Mucosa of stomach (tissue), 1 donor: ENCODE results near the gene FAM163B.

ENCODE experiments used
- H3K27me3 ChIP-seq: one replicate; pipeline ENCODE4 v1.7.0; 2013; ENCODE audit warnings: mild to moderate bottlenecking, low read length; ENCODE audit not compliant: control insufficient read depth, insufficient read depth
- H3K36me3 ChIP-seq: one replicate; pipeline ENCODE4 v1.7.0; 2013; ENCODE audit warnings: low read length; ENCODE audit not compliant: control insufficient read depth, insufficient read depth
- H3K4me1 ChIP-seq: one replicate; pipeline ENCODE4 v1.7.0; 2013; ENCODE audit warnings: mild to moderate bottlenecking, low read length; ENCODE audit not compliant: control insufficient read depth, insufficient read depth
- H3K4me3 ChIP-seq: one replicate; pipeline ENCODE4 v1.7.0; 2013; ENCODE audit warnings: low read length
- H3K9ac ChIP-seq: one replicate; pipeline ENCODE4 v1.7.0; 2013; ENCODE audit warnings: mild to moderate bottlenecking, low read length, moderate library complexity
- H3K9me3 ChIP-seq: one replicate; pipeline ENCODE4 v1.7.0; 2013; ENCODE audit warnings: mild to moderate bottlenecking, low read length, moderate library complexity; ENCODE audit not compliant: control insufficient read depth
- donor health status: Pancreatic carcinoma.

FAM163B gene

GRCh38 chr9:133602277-133602676 is 6.9 kb downstream of the FAM163B start:
- Histone ChIP-seq H3K4me1 (no peaks in the 10 kb centered on the region), H3K27me3 (peaks cover 19% of the 10 kb centered on the region), H3K36me3 (no peaks in the 10 kb centered on the region), H3K9me3 (peaks cover 4% of the 10 kb centered on the region), H3K9ac (no peak overlapping the region), H3K4me3 (no peak overlapping the region)

- Histone ChIP-seq H3K27me3 (peaks cover 19% of the 10 kb centered on the region), H3K4me1 (no peaks in the 10 kb centered on the region), H3K9me3 (peaks cover 4% of the 10 kb centered on the region), H3K36me3 (no peaks in the 10 kb centered on the region), H3K4me3 (no peak overlapping the region), H3K9ac (no peak overlapping the region)
Observed at GRCh38 chr9:133601746-133602145, 7.4 kb downstream of the FAM163B start.

DNA sequence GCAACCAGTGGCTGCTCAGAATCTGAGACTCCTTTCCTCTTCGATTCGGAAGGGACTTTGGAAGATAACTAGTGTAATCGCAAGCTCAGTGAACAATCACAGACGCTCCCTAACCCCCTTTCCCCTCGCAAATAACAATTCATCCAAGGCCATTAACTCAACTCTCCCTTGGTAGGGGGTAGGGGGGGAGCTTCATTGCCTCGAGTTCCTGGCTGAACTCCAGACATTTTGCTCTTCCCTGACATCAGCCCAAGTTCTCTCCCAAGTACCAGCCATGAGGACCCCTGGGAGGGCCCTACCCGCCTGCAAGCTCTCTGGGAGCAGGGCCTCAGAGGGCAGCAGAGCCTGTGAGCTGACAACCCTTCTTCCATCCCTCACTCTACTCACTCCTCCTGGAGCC is 8.4 kb downstream of the FAM163B start:
- H3K4me1 ChIP-seq, result no peaks in the 10 kb centered on the region
- H3K9ac ChIP-seq, result no peak overlapping the region
- peaks cover 14% of the 10 kb centered on the region for H3K27me3 ChIP-seq
- H3K36me3 ChIP-seq, result no peaks in the 10 kb centered on the region
- H3K9me3 ChIP-seq, result peaks cover 4% of the 10 kb centered on the region
- H3K4me3 ChIP-seq, result no peak overlapping the region

GRCh38 chr9:133599470-133600173 is 9.6 kb downstream of the FAM163B start:
- peaks cover 4% of the 10 kb centered on the region for H3K9me3 ChIP-seq
- H3K9ac ChIP-seq, result no peak overlapping the region
- H3K36me3 ChIP-seq, result no peaks in the 10 kb centered on the region
- no peaks in the 10 kb centered on the region for H3K4me1 ChIP-seq
- H3K4me3 ChIP-seq, result no peak overlapping the region
- peaks cover 7% of the 10 kb centered on the region for H3K27me3 ChIP-seq

DNA sequence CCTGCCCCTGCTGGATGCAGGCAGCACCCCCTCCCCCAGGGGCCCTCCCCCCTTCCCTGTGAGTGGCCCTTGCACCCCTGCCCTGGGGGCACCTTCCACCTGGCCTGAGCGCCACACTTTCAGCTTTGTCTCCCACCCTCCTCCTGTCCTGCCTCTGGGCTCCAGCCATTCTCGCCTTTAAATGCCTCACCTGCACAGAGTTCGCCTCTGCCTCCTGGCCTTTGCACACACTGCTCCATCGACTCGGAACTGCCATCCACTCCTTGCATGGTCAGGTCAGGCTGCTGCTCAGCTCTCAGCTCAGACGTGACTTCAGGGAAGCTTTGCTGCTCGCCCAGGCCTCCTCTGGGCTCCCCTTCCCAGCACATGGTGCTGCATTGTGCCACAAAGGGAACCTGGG is 10.2 kb downstream of the FAM163B start:
- no peaks in the 10 kb centered on the region for H3K36me3 ChIP-seq
- H3K4me3 ChIP-seq, result no peak overlapping the region
- H3K9me3 ChIP-seq, result peaks cover 4% of the 10 kb centered on the region
- no peak overlapping the region for H3K9ac ChIP-seq
- H3K4me1 ChIP-seq, result no peaks in the 10 kb centered on the region
- H3K27me3 ChIP-seq, result peaks cover 7% of the 10 kb centered on the region

DNA sequence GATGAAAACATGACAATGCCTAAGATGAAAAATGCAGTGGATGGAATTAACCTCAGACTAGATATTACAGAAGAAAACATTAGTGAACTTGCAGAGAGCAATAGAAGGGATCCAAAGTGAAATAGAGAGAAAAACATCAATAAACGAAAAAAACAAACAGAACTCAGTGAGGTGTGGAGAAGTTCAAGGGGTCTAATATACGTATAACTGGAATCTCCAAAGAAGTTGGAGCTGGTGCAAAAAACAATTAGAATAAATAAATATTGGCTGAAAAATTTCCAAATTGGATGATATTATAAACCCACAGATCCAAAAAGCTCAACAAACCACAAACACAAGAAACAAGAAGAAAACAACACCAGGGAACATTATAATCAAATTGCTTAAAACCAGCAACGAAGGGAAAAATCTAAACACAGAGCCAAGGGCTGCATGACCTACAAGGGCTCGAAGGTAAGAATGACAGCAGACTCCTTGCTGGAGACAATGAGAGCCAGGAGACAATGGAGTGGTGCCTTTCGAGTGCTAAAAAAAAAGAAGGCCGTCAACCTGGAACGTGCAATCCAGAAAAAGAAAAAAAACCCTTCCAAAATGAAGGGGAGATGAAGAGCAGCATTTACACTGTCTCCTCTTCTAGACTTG is 11.8 kb downstream of the FAM163B start:
- H3K36me3 ChIP-seq, result no peaks in the 10 kb centered on the region
- no peak overlapping the region for H3K9ac ChIP-seq
- H3K9me3 ChIP-seq, result peaks cover 4% of the 10 kb centered on the region
- H3K4me3 ChIP-seq, result no peak overlapping the region
- no peaks in the 10 kb centered on the region for H3K4me1 ChIP-seq
- H3K27me3 ChIP-seq, result no peaks in the 10 kb centered on the region

DNA sequence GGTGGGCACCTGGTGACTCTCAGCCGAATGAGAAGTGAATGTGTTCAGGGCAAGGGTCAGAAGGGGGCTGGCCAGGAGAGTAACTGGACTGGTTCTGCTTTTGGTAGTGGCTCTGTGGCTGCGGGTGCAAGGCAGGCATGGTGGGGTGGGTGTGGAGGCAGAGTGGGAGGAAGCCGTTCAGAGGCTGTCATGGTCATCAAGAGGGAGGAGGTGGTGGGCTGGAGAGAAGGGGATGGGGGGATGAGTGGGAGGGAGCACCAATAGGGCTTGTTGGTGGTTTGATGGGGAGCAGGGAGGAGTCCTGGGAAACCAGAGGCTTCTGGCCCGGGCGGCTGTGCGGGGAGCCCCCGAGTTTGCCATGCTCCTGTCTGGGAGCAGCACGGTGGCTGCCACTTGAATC is 13.3 kb downstream of the FAM163B start:
- Histone ChIP-seq H3K9ac (no peak overlapping the region), H3K4me1 (no peaks in the 10 kb centered on the region), H3K4me3 (no peak overlapping the region), H3K27me3 (no peaks in the 10 kb centered on the region), H3K36me3 (no peaks in the 10 kb centered on the region), H3K9me3 (peaks cover 4% of the 10 kb centered on the region)

- no peaks in the 10 kb centered on the region for H3K27me3 ChIP-seq
- H3K36me3 ChIP-seq, result no peaks in the 10 kb centered on the region
- H3K4me3 ChIP-seq, result no peak overlapping the region
- no peaks in the 10 kb centered on the region for H3K4me1 ChIP-seq
- H3K9ac ChIP-seq, result no peak overlapping the region
- H3K9me3 ChIP-seq, result peaks cover 4% of the 10 kb centered on the region
Observed at GRCh38 chr9:133594310-133594709, 14.9 kb downstream of the FAM163B start.

GRCh38 chr9:133593587-133594253 is 15.5 kb downstream of the FAM163B start:
- Histone ChIP-seq H3K4me3 (no peak overlapping the region), H3K9me3 (peaks cover 4% of the 10 kb centered on the region), H3K4me1 (no peaks in the 10 kb centered on the region), H3K9ac (no peak overlapping the region), H3K27me3 (no peaks in the 10 kb centered on the region), H3K36me3 (no peaks in the 10 kb centered on the region)

- Histone ChIP-seq H3K36me3 (no peaks in the 10 kb centered on the region), H3K9ac (no peak overlapping the region), H3K4me1 (no peaks in the 10 kb centered on the region), H3K27me3 (no peaks in the 10 kb centered on the region), H3K9me3 (peaks cover 2% of the 10 kb centered on the region), H3K4me3 (no peak overlapping the region)
Observed at GRCh38 chr9:133592731-133593409, 16.3 kb downstream of the FAM163B start.

GRCh38 chr9:133591985-133592384 is 17.2 kb downstream of the FAM163B start:
- H3K4me3 ChIP-seq, result no peak overlapping the region
- no peaks in the 10 kb centered on the region for H3K4me1 ChIP-seq
- no peaks in the 10 kb centered on the region for H3K9me3 ChIP-seq
- H3K27me3 ChIP-seq, result peaks cover 5% of the 10 kb centered on the region
- H3K9ac ChIP-seq, result no peak overlapping the region
- H3K36me3 ChIP-seq, result no peaks in the 10 kb centered on the region
